Measurements from ENCODE around the gene SYNDIG1.

SYNDIG1 gene

GRCh38 chr20:24699321-24700165 lies 230.1 kb downstream of the SYNDIG1 start:
- no peak for DNase-seq

GRCh38 chr20:24700166-24700860 lies 230.9 kb downstream of the SYNDIG1 start:
- DNase-seq: no peak

- DNase-seq: no peak
Measured at GRCh38 chr20:24701027-24701426, 231.6 kb downstream of the SYNDIG1 start.

GRCh38 chr20:24701668-24702067 lies 232.2 kb downstream of the SYNDIG1 start:
- no peak for DNase-seq

GRCh38 chr20:24702501-24703283 lies 233.3 kb downstream of the SYNDIG1 start:
- no peak for DNase-seq

- no peak for DNase-seq
Measured at GRCh38 chr20:24703284-24703610, 233.8 kb downstream of the SYNDIG1 start.

GRCh38 chr20:24704899-24705298 lies 235.5 kb downstream of the SYNDIG1 start:
- no peak for DNase-seq

GRCh38 chr20:24705486-24705885 lies 236.1 kb downstream of the SYNDIG1 start:
- DNase-seq: no peak

GRCh38 chr20:24708411-24709295 lies 239.2 kb downstream of the SYNDIG1 start:
- DNase-seq: no peak
